ENCODE measurements around the gene CXCR3.
"Not testable (repeated sequence)": the region's sequence is repeated elsewhere in the genome, so short reads cannot be mapped to it uniquely, and the experiment has no call there.

CXCR3 gene

GRCh38 chrX:71619193-71619592 is 882 bp upstream of the CXCR3 start:
- Histone ChIP-seq H3K27me3 (ENCODE audit: control insufficient read depth in 1 of 2, insufficient read depth in 2 of 2, low read length in 2 of 2) (peaks cover 0 to 8% of the 10 kb centered on the region in 2 donors), H3K9ac (ENCODE audit: low read length) (no peak overlapping the region), H3K36me3 (ENCODE audit: insufficient read depth, low read length) (no peaks in the 10 kb centered on the region), H3K27ac (ENCODE audit: low read depth, low read length) (no peak overlapping the region), H3K4me3 (ENCODE audit: low read depth in 1 of 2, low read length in 2 of 2) (no peak overlapping the region), H3K9me3 (ENCODE audit: low read length) (no peaks in the 10 kb centered on the region), H3K4me1 (ENCODE audit: insufficient read depth, low read length) (peaks cover 20% of the 10 kb centered on the region)

GRCh38 chrX:71618787-71619186 is 476 bp upstream of the CXCR3 start:
- Histone ChIP-seq H3K27ac (ENCODE audit: low read depth, low read length) (no peak overlapping the region), H3K9me3 (ENCODE audit: low read length) (no peaks in the 10 kb centered on the region), H3K4me1 (ENCODE audit: insufficient read depth, low read length) (peaks cover 20% of the 10 kb centered on the region), H3K36me3 (ENCODE audit: insufficient read depth, low read length) (no peaks in the 10 kb centered on the region), H3K9ac (ENCODE audit: low read length) (no peak overlapping the region), H3K27me3 (ENCODE audit: control insufficient read depth in 1 of 2, insufficient read depth in 2 of 2, low read length in 2 of 2) (peaks cover 0 to 8% of the 10 kb centered on the region in 2 donors), H3K4me3 (ENCODE audit: low read depth in 1 of 2, low read length in 2 of 2) (no peak overlapping the region)

DNA sequence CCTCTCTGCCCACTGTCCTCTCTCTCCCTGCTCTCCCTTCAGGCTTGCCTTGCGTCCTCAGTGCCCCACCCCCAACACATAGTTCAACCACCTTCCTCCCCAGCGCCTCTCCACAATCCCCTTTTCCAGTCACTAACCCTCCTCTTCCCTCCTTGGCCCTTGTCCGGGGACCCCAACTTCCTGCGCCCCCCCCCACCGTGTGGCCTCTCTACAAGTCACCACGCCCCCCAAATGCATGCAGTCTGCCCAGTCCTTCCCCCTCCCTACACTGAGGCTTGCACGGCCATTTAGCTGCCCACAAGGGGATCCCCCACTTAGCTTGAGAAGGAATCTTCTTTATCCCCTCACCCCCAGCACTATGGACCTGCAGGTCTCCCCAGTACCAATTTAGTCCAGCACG is 569 bp downstream of the CXCR3 start:
- Histone ChIP-seq H3K27me3 (ENCODE audit: control insufficient read depth in 1 of 2, insufficient read depth in 2 of 2, low read length in 2 of 2) (peaks cover 0 to 8% of the 10 kb centered on the region in 2 donors), H3K4me3 (ENCODE audit: low read depth in 1 of 2, low read length in 2 of 2) (no peak overlapping the region), H3K27ac (ENCODE audit: low read depth, low read length) (no peak overlapping the region), H3K36me3 (ENCODE audit: insufficient read depth, low read length) (no peaks in the 10 kb centered on the region), H3K9ac (ENCODE audit: low read length) (no peak overlapping the region), H3K9me3 (ENCODE audit: low read length) (no peaks in the 10 kb centered on the region), H3K4me1 (ENCODE audit: insufficient read depth, low read length) (peaks cover 12% of the 10 kb centered on the region)

DNA sequence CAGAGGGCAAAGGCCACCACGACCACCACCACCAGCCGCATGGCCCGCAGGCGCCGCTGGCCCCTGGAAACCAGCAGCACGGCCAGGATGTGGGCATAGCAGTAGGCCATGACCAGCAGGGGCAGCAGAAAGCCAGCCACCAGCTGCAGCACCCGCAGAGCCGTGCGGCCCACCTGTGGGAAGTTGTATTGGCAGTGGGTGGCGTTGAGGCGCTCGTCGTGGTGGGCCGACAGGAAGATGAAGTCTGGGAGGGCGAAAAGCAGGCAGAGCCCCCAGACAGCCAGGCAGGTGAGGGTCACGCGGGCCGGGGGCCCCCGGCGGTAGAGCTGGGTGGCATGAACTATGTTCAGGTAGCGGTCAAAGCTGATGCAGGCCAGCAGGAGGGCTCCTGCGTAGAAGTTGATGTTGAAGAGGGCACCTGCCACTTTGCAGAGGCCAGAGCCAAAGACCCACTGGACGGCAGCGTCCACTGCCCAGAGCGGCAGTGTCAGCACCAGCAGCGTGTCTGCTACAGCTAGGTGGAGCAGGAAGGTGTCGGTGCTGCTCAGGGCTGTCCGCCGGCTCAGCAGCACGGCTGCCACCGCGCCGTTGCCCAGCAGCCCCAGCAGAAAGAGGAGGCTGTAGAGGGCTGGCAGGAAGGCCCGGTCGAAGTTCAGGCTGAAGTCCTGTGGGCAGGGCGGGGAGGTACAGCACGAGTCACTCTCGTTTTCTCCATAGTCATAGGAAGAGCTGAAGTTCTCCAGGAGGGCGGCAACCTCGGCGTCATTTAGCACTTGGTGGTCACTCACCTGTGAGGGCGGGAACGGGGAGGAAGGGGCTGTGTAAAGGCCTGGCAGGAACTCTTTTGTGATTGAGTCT is 1.4 kb downstream of the CXCR3 start:
- H3K4me1 ChIP-seq (ENCODE audit: insufficient read depth, low read length), result peaks cover 4% of the 10 kb centered on the region

DNA sequence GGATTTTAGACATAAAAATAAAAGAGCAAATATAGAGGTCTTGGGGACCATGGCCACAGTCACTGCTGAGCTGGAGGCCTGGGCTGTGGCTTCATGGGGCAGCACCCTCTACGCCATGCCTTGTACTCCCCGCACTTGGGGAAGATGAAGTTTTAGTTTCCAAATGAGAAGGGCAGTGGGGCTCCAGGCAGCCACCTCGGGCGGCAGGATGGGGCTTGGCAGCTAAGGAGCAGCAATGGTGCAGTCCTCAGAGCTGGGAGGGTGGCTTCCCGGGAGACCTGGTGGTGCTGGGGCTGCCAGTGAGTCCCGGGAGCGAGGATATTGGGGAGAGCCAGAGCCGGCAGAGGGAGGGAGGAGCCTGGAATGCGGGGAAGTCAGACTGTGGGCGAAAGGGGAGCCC is 2.4 kb downstream of the CXCR3 start:
- Histone ChIP-seq H3K27ac (ENCODE audit: low read depth, low read length) (no peak overlapping the region), H3K9me3 (ENCODE audit: low read length) (no peaks in the 10 kb centered on the region), H3K36me3 (ENCODE audit: insufficient read depth, low read length) (peaks cover 8% of the 10 kb centered on the region), H3K27me3 (ENCODE audit: control insufficient read depth in 1 of 2, insufficient read depth in 2 of 2, low read length in 2 of 2) (peaks cover 0 to 8% of the 10 kb centered on the region in 2 donors), H3K4me1 (ENCODE audit: insufficient read depth, low read length) (no peaks in the 10 kb centered on the region), H3K4me3 (ENCODE audit: low read depth in 1 of 2, low read length in 2 of 2) (no peak overlapping the region), H3K9ac (ENCODE audit: low read length) (no peak overlapping the region)

More for the DNA sequence above, 1.4 kb downstream of the CXCR3 start:
- Histone ChIP-seq H3K9ac (ENCODE audit: low read length) (no peak overlapping the region), H3K9me3 (ENCODE audit: low read length) (no peaks in the 10 kb centered on the region), H3K36me3 (ENCODE audit: insufficient read depth, low read length) (no peaks in the 10 kb centered on the region), H3K27ac (ENCODE audit: low read depth, low read length) (no peak overlapping the region), H3K4me3 (ENCODE audit: low read depth in 1 of 2, low read length in 2 of 2) (no peak overlapping the region), H3K27me3 (ENCODE audit: control insufficient read depth in 1 of 2, insufficient read depth in 2 of 2, low read length in 2 of 2) (peaks cover 0 to 8% of the 10 kb centered on the region in 2 donors)

DNA sequence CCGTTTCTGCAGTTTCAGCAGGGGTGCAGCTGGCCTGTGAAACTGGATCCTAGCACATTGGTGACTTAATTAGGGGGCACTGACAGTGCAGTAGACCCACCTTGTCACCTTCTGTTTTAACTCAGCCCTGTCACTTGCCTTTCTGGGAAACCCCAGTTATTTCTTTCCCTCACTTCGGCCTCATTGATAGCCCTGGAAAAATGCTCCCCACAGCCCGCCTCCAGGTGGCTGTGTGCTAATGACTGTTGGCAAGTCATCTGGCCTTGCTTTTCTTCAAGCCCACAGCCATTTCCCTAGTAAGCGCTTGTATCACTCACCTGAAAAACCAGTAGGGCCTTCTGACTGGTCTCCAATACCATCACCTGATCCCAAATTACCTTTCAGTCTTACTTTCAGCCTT is 3.3 kb downstream of the CXCR3 start:
- no peaks in the 10 kb centered on the region for H3K4me1 ChIP-seq (ENCODE audit: insufficient read depth, low read length)

DNA sequence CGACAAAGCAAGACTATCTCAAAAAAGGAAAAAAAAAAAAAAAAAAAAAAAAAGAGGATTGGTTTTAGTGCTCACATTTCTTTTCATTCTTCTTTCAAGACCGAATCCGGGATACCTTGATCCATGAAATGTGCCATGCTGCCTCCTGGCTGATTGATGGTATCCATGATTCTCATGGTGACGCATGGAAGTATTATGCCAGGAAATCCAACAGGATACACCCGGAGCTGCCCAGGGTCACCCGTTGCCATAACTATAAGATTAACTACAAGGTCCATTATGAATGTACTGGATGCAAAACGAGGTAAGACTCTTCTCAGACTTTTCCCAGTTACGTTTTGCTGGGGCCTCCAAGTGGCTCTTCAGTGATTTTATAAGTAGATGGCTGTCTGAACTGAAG is 6.1 kb downstream of the CXCR3 start:
- H3K36me3 ChIP-seq (ENCODE audit: insufficient read depth, low read length), result peaks cover 24% of the 10 kb centered on the region
- no peak overlapping the region for H3K4me3 ChIP-seq (ENCODE audit: low read depth in 1 of 2, low read length in 2 of 2)
- no peaks in the 10 kb centered on the region for H3K4me1 ChIP-seq (ENCODE audit: insufficient read depth, low read length)
- H3K27ac ChIP-seq (ENCODE audit: low read depth, low read length), result no peak overlapping the region
- H3K27me3 ChIP-seq (ENCODE audit: control insufficient read depth in 1 of 2, insufficient read depth in 2 of 2, low read length in 2 of 2), result peaks cover 0 to 5% of the 10 kb centered on the region in 2 donors
- H3K9ac ChIP-seq (ENCODE audit: low read length), result no peak overlapping the region
- H3K9me3 ChIP-seq (ENCODE audit: low read length), result no peaks in the 10 kb centered on the region

More for the DNA sequence above, 3.3 kb downstream of the CXCR3 start:
- H3K36me3 ChIP-seq (ENCODE audit: insufficient read depth, low read length), result peaks cover 12% of the 10 kb centered on the region
- no peak overlapping the region for H3K27ac ChIP-seq (ENCODE audit: low read depth, low read length)
- H3K4me3 ChIP-seq (ENCODE audit: low read depth in 1 of 2, low read length in 2 of 2), result no peak overlapping the region
- no peak overlapping the region for H3K9ac ChIP-seq (ENCODE audit: low read length)
- H3K27me3 ChIP-seq (ENCODE audit: control insufficient read depth in 1 of 2, insufficient read depth in 2 of 2, low read length in 2 of 2), result peaks cover 0 to 6% of the 10 kb centered on the region in 2 donors
- no peaks in the 10 kb centered on the region for H3K9me3 ChIP-seq (ENCODE audit: low read length)

GRCh38 chrX:71611736-71612135 is 6.6 kb downstream of the CXCR3 start:
- peaks cover 24% of the 10 kb centered on the region for H3K36me3 ChIP-seq (ENCODE audit: insufficient read depth, low read length)
- H3K27ac ChIP-seq (ENCODE audit: low read depth, low read length); H3K9me3 ChIP-seq (ENCODE audit: low read length); H3K9ac ChIP-seq (ENCODE audit: low read length); H3K4me1 ChIP-seq (ENCODE audit: insufficient read depth, low read length); H3K27me3 ChIP-seq (ENCODE audit: control insufficient read depth in 1 of 2, insufficient read depth in 2 of 2, low read length in 2 of 2); H3K4me3 ChIP-seq (ENCODE audit: low read depth in 1 of 2, low read length in 2 of 2): not testable (repeated sequence)

GRCh38 chrX:71609095-71609750 is 9.1 kb downstream of the CXCR3 start:
- no peaks in the 10 kb centered on the region for H3K4me1 ChIP-seq (ENCODE audit: insufficient read depth, low read length)
- H3K27me3 ChIP-seq (ENCODE audit: control insufficient read depth in 1 of 2, insufficient read depth in 2 of 2, low read length in 2 of 2), result no peaks in the 10 kb centered on the region
- H3K27ac ChIP-seq (ENCODE audit: low read depth, low read length), result no peak overlapping the region
- H3K9me3 ChIP-seq (ENCODE audit: low read length), result no peaks in the 10 kb centered on the region
- H3K36me3 ChIP-seq (ENCODE audit: insufficient read depth, low read length), result peaks cover 40% of the 10 kb centered on the region
- H3K9ac ChIP-seq (ENCODE audit: low read length), result no peak overlapping the region
- no peak overlapping the region for H3K4me3 ChIP-seq (ENCODE audit: low read depth in 1 of 2, low read length in 2 of 2)

GRCh38 chrX:71607488-71607887 is 10.8 kb downstream of the CXCR3 start:
- Histone ChIP-seq H3K27me3 (ENCODE audit: control insufficient read depth in 1 of 2, insufficient read depth in 2 of 2, low read length in 2 of 2) (no peaks in the 10 kb centered on the region), H3K9ac (ENCODE audit: low read length) (no peak overlapping the region), H3K36me3 (ENCODE audit: insufficient read depth, low read length) (peaks cover 43% of the 10 kb centered on the region), H3K27ac (ENCODE audit: low read depth, low read length) (no peak overlapping the region), H3K4me1 (ENCODE audit: insufficient read depth, low read length) (no peaks in the 10 kb centered on the region), H3K9me3 (ENCODE audit: low read length) (no peaks in the 10 kb centered on the region), H3K4me3 (ENCODE audit: low read depth in 1 of 2, low read length in 2 of 2) (no peak overlapping the region)

- no peaks in the 10 kb centered on the region for H3K27me3 ChIP-seq (ENCODE audit: control insufficient read depth in 1 of 2, insufficient read depth in 2 of 2, low read length in 2 of 2)
- no peak overlapping the region for H3K4me3 ChIP-seq (ENCODE audit: low read depth in 1 of 2, low read length in 2 of 2)
- no peaks in the 10 kb centered on the region for H3K4me1 ChIP-seq (ENCODE audit: insufficient read depth, low read length)
- no peaks in the 10 kb centered on the region for H3K9me3 ChIP-seq (ENCODE audit: low read length)
- H3K27ac ChIP-seq (ENCODE audit: low read depth, low read length), result no peak overlapping the region
- H3K9ac ChIP-seq (ENCODE audit: low read length), result no peak overlapping the region
- peaks cover 42% of the 10 kb centered on the region for H3K36me3 ChIP-seq (ENCODE audit: insufficient read depth, low read length)
Observed at GRCh38 chrX:71606536-71607216, 11.6 kb downstream of the CXCR3 start.
